GM18517 (cell line): ENCODE measurements around the gene SPOCD1.

Experiments
- ATAC-seq: cut with Tn5 transposase; IDR thresholded peaks from one replicate; pipeline ENCODE4 v1.9.1; 2021; ENCODE audit warnings: mild to moderate bottlenecking, moderate library complexity; ENCODE audit not compliant: unreplicated experiment

SPOCD1 gene

DNA sequence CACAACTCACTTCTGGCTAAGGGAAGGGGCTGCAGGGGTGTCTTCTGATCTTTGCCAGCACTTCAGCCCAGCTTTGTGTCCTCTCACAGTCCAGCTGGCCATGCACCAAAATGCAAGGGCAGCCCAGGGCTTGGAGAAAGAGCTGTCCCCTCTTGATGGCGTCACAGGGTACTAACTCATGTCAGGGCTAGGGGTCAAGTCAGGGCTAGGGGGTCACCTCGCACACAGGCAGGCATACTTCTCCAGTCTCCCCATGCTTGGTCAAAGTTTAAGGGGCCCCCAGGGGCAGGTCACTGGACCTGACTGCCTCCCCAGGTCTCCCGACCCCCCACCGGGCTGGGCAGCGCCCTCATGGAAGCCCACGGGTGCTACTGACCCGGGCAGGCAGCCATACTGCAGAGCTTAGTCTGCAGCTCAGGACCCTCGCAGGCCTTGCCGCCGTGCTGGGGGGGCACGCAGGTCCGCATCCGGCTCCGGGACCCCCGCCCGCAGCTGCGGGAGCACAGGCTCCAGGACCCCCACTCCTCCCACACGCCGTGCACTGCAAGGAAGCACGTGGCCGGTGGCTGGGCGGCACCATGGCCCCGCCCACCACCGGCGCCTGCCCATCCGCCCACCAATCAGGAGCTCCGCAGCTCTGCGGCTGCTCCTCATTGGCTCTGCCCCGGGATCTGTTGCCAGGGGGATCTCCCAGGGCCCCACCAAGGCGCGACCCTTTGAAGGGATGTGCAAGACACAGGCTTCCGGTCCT lies 73.2 kb downstream of the SPOCD1 start:
- no peak for ATAC-seq
